K562 (cell line): ENCODE data around the gene AKT2. TPM values are rescaled to one million over a fixed set of nuclear protein-coding genes. Genes with fewer than 3 reads are reported as not detected.

Experiments used
- BCOR ChIP-seq: fragments of 450-650 bp; IDR thresholded peaks from 2 replicates; pipeline ENCODE4 v1.6.1; 2016
- CGGBP1 ChIP-seq: fragments of 250-450 bp; sonication (Bioruptor Pico); IDR thresholded peaks from 2 replicates; pipeline ENCODE4 v1.9.0; 2021; ENCODE audit warnings: mild to moderate bottlenecking
- CSDE1 ChIP-seq, 2 experiments: fragments of 450-650 bp; IDR thresholded peaks; 2 replicates each; pipeline ENCODE4 v1.6.1; 2016; ENCODE audit warnings: mild to moderate bottlenecking in 1 of 2
- CTBP1 ChIP-seq: fragments of 450-650 bp; IDR thresholded peaks from 2 replicates; pipeline ENCODE4 v1.6.1; 2016; ENCODE audit warnings: borderline replicate concordance
- DMBX1 ChIP-seq: fragments of 250-450 bp; sonication (Bioruptor Pico); IDR thresholded peaks from 2 replicates; pipeline ENCODE4 v1.8.0; 2022; ENCODE audit warnings: inconsistent platforms, mild to moderate bottlenecking, moderate library complexity, borderline replicate concordance
- E2F1 ChIP-seq: sonication (generic); formaldehyde crosslinking; IDR thresholded peaks from 2 replicates; pipeline ENCODE4 v1.8.1; 2023; ENCODE audit warnings: mild to moderate bottlenecking, missing genetic modification reagents, moderate library complexity
- HDAC2 ChIP-seq: fragments of 450-650 bp; IDR thresholded peaks from 2 replicates; pipeline ENCODE4 v1.6.1; 2016; ENCODE audit warnings: mild to moderate bottlenecking
- LEF1 ChIP-seq: fragments of 450-650 bp; IDR thresholded peaks from 2 replicates; pipeline ENCODE4 v1.6.1; 2016; ENCODE audit warnings: mild to moderate bottlenecking
- MCM5 ChIP-seq: fragments of 450-650 bp; IDR thresholded peaks from 2 replicates; pipeline ENCODE4 v1.6.1; 2016; ENCODE audit warnings: low read depth
- NR1H2 ChIP-seq: sonication (generic); formaldehyde crosslinking; IDR thresholded peaks from 2 replicates; pipeline ENCODE4 v1.4.0; 2020; ENCODE audit warnings: mild to moderate bottlenecking, missing genetic modification reagents
- SRSF9 ChIP-seq: fragments of 200-400 bp; formaldehyde crosslinking; IDR thresholded peaks from 2 replicates; pipeline ENCODE4 v1.6.1; 2017; ENCODE audit warnings: low read depth, low read length, borderline replicate concordance
- STAT6 ChIP-seq: sonication (generic); formaldehyde crosslinking; IDR thresholded peaks from 2 replicates; pipeline ENCODE4 v1.8.1; 2023; ENCODE audit warnings: mild to moderate bottlenecking, missing genetic modification reagents
- TAF15 ChIP-seq: fragments of 200-400 bp; formaldehyde crosslinking; IDR thresholded peaks from 2 replicates; pipeline ENCODE4 v1.6.1; 2017; ENCODE audit warnings: mild to moderate bottlenecking, low read depth, low read length, moderate library complexity
- TAL1 ChIP-seq: fragments of 450-650 bp; IDR thresholded peaks from 2 replicates; pipeline ENCODE4 v1.6.1; 2016; ENCODE audit warnings: mild to moderate bottlenecking
- THAP12 ChIP-seq: fragments of 250-450 bp; sonication (Bioruptor Pico); IDR thresholded peaks from 2 replicates; pipeline ENCODE4 v1.9.0; 2021; ENCODE audit warnings: mild to moderate bottlenecking, inconsistent platforms
- WHSC1 ChIP-seq: IDR thresholded peaks from one replicate; pipeline ENCODE4 v1.6.1; 2012; ENCODE audit warnings: low read length, control low read depth, inconsistent platforms
- polyA plus RNA-seq, 8 experiments: library from polyadenylated mRNA; depleted of rRNA in 4 of 8; stranded (reverse) in 5 of 8; unstranded in 3 of 8; fragments of >200 nt; fragmentation: Nextera tagmentation in 2 of 8; fragmentation: Illumina TruSeq in 1 of 8; extraction: Ambion mirVana in 2 of 8; extraction: Trizol in 1 of 8; gene quantifications; 2 replicates each; pipeline versions ENCODE4 v1.2.1 to v1.2.3, GENCODE V29; 2011 to 2014; ENCODE audit warnings: inconsistent platforms in 1 of 8, missing spikeins in 1 of 8
- total RNA-seq, 7 experiments: library from RNA; depleted of rRNA in 6 of 7; stranded (reverse); fragments of >200 nt in 6 of 7; fragmentation: Illumina TruSeq in 2 of 7; extraction: Trizol in 2 of 7; gene quantifications; 2 replicates each; pipeline versions ENCODE4 v1.2.1 to v1.2.3, GENCODE V29; 2011 to 2021; ENCODE audit warnings: low replicate concordance in 1 of 7
- TF ChIP-seq, protein P1 (sequence below): fragments of 450-650 bp; IDR thresholded peaks from 2 replicates; pipeline ENCODE4 v1.6.1; 2018; ENCODE audit warnings: mild to moderate bottlenecking, low read depth; ENCODE audit not compliant: partially characterized antibody

Gene AKT2
- total and polyA plus RNA-seq, 9 of the 15 experiments (the other 6 are each of a cell fraction or from before 2014, with no cell fraction given): 1.1 to 132 (median 67.7) TPM

GRCh38 chr19:40231544-40232424, 53.4 kb downstream of the AKT2 start (continued):
- no peak for TF ChIP-seq BCOR
- no peak for TF ChIP-seq WHSC1
- TF ChIP-seq TAF15: no peak
- TF ChIP-seq, protein P1, sequence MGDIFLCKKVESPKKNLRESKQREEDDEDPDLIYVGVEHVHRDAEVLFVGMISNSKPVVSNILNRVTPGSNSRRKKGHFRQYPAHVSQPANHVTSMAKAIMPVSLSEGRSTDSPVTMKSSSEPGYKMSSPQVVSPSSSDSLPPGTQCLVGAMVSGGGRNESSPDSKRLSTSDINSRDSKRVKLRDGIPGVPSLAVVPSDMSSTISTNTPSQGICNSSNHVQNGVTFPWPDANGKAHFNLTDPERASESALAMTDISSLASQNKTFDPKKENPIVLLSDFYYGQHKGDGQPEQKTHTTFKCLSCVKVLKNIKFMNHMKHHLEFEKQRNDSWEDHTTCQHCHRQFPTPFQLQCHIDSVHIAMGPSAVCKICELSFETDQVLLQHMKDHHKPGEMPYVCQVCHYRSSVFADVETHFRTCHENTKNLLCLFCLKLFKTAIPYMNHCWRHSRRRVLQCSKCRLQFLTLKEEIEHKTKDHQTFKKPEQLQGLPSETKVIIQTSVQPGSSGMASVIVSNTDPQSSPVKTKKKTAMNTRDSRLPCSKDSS: no peak
- no peak for TF ChIP-seq TAL1
- no peak for TF ChIP-seq STAT6 (CRISPR knock-in tag)
- TF ChIP-seq CTBP1: no peak; the same call in 1 of the 2 replicates
- peak; percentile 86 for TF ChIP-seq LEF1
- no peak for TF ChIP-seq CSDE1 (IDR thresholded peaks at IDR 0.05)
- no peak for TF ChIP-seq MCM5
- TF ChIP-seq DMBX1: peak; percentile 72; the same call in 1 of the 2 replicates
- no peak for TF ChIP-seq SRSF9
- no peak for TF ChIP-seq THAP12 (CRISPR knock-in tag)
- 0 out of 2 replicates have a peak, but pooled peaks have one; percentile 37 for TF ChIP-seq HDAC2
- TF ChIP-seq NR1H2 (CRISPR knock-in tag): no peak
- no peak for TF ChIP-seq CGGBP1 (CRISPR knock-in tag)
- no peak for TF ChIP-seq E2F1 (CRISPR knock-in tag)
